Kidney (tissue), 14 donors: Measurements from ENCODE around the gene FOXRED1. TPM values are rescaled to one million over a fixed set of nuclear protein-coding genes. Genes with fewer than 3 reads are reported as not detected.
"Not testable (repeated sequence)": the region's sequence is repeated elsewhere in the genome, so short reads cannot be mapped to it uniquely, and the experiment has no call there.

Experiments
- DNase-seq, 5 donors: peaks; one replicate each; pipeline ENCODE4 v3.0.0-alpha.2; 2013 to 2020
- FAIRE-seq: peaks from 2 replicates; lab custom pipeline; 2012; peaks lifted over from hg19 to GRCh38; lab: Jason Lieb, UNC
- H3K27ac ChIP-seq, 2 donors: one replicate each; pipeline ENCODE4 v1.7.0; 2013; ENCODE audit warnings: low read depth in 2 of 2, low read length in 2 of 2, inconsistent platforms in 1 of 2
- H3K27me3 ChIP-seq: one replicate; pipeline ENCODE4 v1.7.1; 2013; ENCODE audit warnings: low read length, inconsistent platforms; ENCODE audit not compliant: control insufficient read depth, insufficient read depth
- H3K36me3 ChIP-seq, 3 donors: one replicate each; pipeline versions ENCODE4 v1.7.0 to v1.7.1; 2013; ENCODE audit warnings: low read length in 3 of 3, control low read depth in 1 of 3, inconsistent platforms in 1 of 3; ENCODE audit not compliant: insufficient read depth in 3 of 3, control insufficient read depth in 2 of 3
- H3K4me1 ChIP-seq, 3 donors: one replicate each; pipeline versions ENCODE4 v1.7.0 to v1.7.1; 2013; ENCODE audit warnings: low read length in 3 of 3, inconsistent platforms in 1 of 3, low read depth in 1 of 3; ENCODE audit not compliant: control insufficient read depth in 2 of 3, insufficient read depth in 2 of 3
- H3K4me3 ChIP-seq, 3 donors: one replicate each; pipeline versions ENCODE4 v1.7.0 to v1.8.1; 2013; ENCODE audit warnings: low read length in 3 of 3, control low read depth in 1 of 3, inconsistent platforms in 1 of 3
- H3K9ac ChIP-seq, 3 donors: one replicate each; pipeline versions ENCODE4 v1.7.0 to v1.7.1; 2013; ENCODE audit warnings: low read length in 3 of 3, control low read depth in 1 of 3, inconsistent platforms in 1 of 3
- H3K9me3 ChIP-seq, 3 donors: one replicate each; pipeline versions ENCODE4 v1.7.0 to v1.7.1; 2013; ENCODE audit warnings: low read length in 3 of 3, control low read depth in 1 of 3, inconsistent platforms in 1 of 3; ENCODE audit not compliant: control insufficient read depth in 2 of 3, insufficient read depth in 1 of 3
- CTCF ChIP-seq: IDR thresholded peaks from 3 replicates; pipeline ENCODE4 v1.5.1; 2012; ENCODE audit warnings: mild to moderate bottlenecking, moderate library complexity, borderline replicate concordance; ENCODE audit not compliant: insufficient read depth; ENCODE audit errors: extremely low read depth
- intact Hi-C: fragments of 100-400 bp; cut with DNase I; formaldehyde crosslinking; loops from one replicate; pipeline ENCODE4 v1.11.1; 2022
- polyA plus RNA-seq: library from polyadenylated mRNA; stranded (reverse); fragments of 350-450 nt; fragmentation: Illumina TruSeq; extraction: RNeasy Lipid Tissue Mini Kit (QIAGEN cat#74804); gene quantifications from one replicate; pipeline ENCODE4 v1.2.3, GENCODE V29; 2014; ENCODE audit warnings: low read depth, low replicate concordance; ENCODE audit not compliant: insufficient read depth
- total RNA-seq: library from RNA; stranded (reverse); fragmentation: NEBNext Ultra II Directional; extraction: Animal tissue kit (Norgen Biotek cat#: 25700); gene quantifications from one replicate; pipeline ENCODE4 v1.2.1, GENCODE V29; 2021
- donor health status: control.
- donor health status: control.
- donor health status: control.
- donor health status: control.
- donor health status: control.
- donor health status: DM: yes; HTN: yes; CAD: no.
- donor health status: Normal renal cell carcinoma (clear cell type).

FOXRED1 gene
- total and polyA plus RNA-seq, 2 donors from 2014 or later, result 21.5 to 37.1 TPM

- no peak overlapping the region for H3K4me3 ChIP-seq
- peaks cover 0 to 2% (median 0%) of the 10 kb centered on the region in 3 donors for H3K36me3 ChIP-seq
- intact Hi-C loops, result no loop called here
- H3K9ac ChIP-seq, result no peak overlapping the region
- peaks cover 0 to 11% (median 0%) of the 10 kb centered on the region in 3 donors for H3K4me1 ChIP-seq
- TF ChIP-seq CTCF, result no peak
- no peaks in the 10 kb centered on the region for H3K27me3 ChIP-seq
- DNase-seq, result peak in 3 of 5 donors; percentile 42 to 68 (median 46)
- H3K27ac ChIP-seq, result no peak overlapping the region
- no peaks in the 10 kb centered on the region for H3K9me3 ChIP-seq
- FAIRE-seq, result no peak
These were observed 38.8 kb downstream of the FOXRED1 start for GRCh38 chr11:126307706-126308105.

- intact Hi-C loops, result no loop called here
These were observed 39.3 kb downstream of the FOXRED1 start for GRCh38 chr11:126308271-126308671.

GRCh38 chr11:126308771-126309170 lies 39.8 kb downstream of the FOXRED1 start:
- H3K36me3 ChIP-seq, DNase-seq, H3K9ac ChIP-seq: not testable (repeated sequence)

More at GRCh38 chr11:126308271-126308671, 39.3 kb downstream of the FOXRED1 start:
- TF ChIP-seq CTCF, result no peak
- Histone ChIP-seq H3K27ac (no peak overlapping the region), H3K27me3 (no peaks in the 10 kb centered on the region), H3K4me1 (peaks cover 0 to 9% (median 0%) of the 10 kb centered on the region in 3 donors), H3K9me3 (no peaks in the 10 kb centered on the region), H3K4me3 (no peak overlapping the region), H3K9ac (no peak overlapping the region), H3K36me3 (peaks cover 0 to 2% (median 0%) of the 10 kb centered on the region in 3 donors)
- no peak for DNase-seq
- no peak for FAIRE-seq

GRCh38 chr11:126310200-126310991 lies 41.4 kb downstream of the FOXRED1 start:
- Histone ChIP-seq H3K9ac (peak overlapping the region in 1 of 3 donors; percentile 16), H3K27me3 (no peaks in the 10 kb centered on the region), H3K36me3 (peaks cover 0 to 3% (median 2%) of the 10 kb centered on the region in 3 donors), H3K4me1 (peaks cover 0 to 4% (median 0%) of the 10 kb centered on the region in 3 donors), H3K9me3 (no peaks in the 10 kb centered on the region), H3K27ac (no peak overlapping the region), H3K4me3 (no peak overlapping the region)
- TF ChIP-seq CTCF, result peak; percentile 90
- DNase-seq (peak; percentile 81 to 91 (median 84)), FAIRE-seq (no peak)
- intact Hi-C loops, result loop anchor here (5.0 kb wide), 1 partner anchor 172 kb away; no protein-coding TSS in a partner anchor

More at GRCh38 chr11:126308771-126309170, 39.8 kb downstream of the FOXRED1 start:
- FAIRE-seq, H3K4me1 ChIP-seq, H3K9me3 ChIP-seq, H3K27ac ChIP-seq, H3K4me3 ChIP-seq, H3K27me3 ChIP-seq, intact Hi-C loops: not testable (repeated sequence)
